Non-pigmented ciliary epithelial cell (primary cell): Measurements from ENCODE around the gene ARHGEF7.
"Not testable (repeated sequence)": the region's sequence is repeated elsewhere in the genome, so short reads cannot be mapped to it uniquely, and the experiment has no call there.

ENCODE experiments used
- DNase-seq: peaks from one replicate; pipeline ENCODE4 v3.0.0-alpha.2; 2010; ENCODE audit warnings: low read depth

The ARHGEF7 gene

GRCh38 chr13:111115061-111115964 lies at the start of gene ARHGEF7:
Gene ARHGEF7 (plus strand): TSS chr13:111115310. CDS start chr13:111115527, 217 bp downstream.
- DNase-seq, result no peak

- DNase-seq, result no peak
These were observed 49.4 kb upstream of the ARHGEF7 start for GRCh38 chr13:111065698-111066097.

GRCh38 chr13:111066544-111066943 lies 48.6 kb upstream of the ARHGEF7 start:
- DNase-seq, result no peak

- no peak for DNase-seq
These were observed 47.1 kb upstream of the ARHGEF7 start for GRCh38 chr13:111068009-111068350.

- not testable (repeated sequence) for DNase-seq
These were observed 44.0 kb upstream of the ARHGEF7 start for GRCh38 chr13:111071120-111071519.

GRCh38 chr13:111071526-111071925 lies 43.6 kb upstream of the ARHGEF7 start:
- not testable (repeated sequence) for DNase-seq

GRCh38 chr13:111074826-111075225 lies 40.3 kb upstream of the ARHGEF7 start:
- DNase-seq, result no peak

- DNase-seq, result no peak
These were observed 38.7 kb upstream of the ARHGEF7 start for GRCh38 chr13:111076155-111077013.

GRCh38 chr13:111079375-111079774 lies 35.7 kb upstream of the ARHGEF7 start:
- DNase-seq, result no peak

GRCh38 chr13:111080642-111081041 lies 34.5 kb upstream of the ARHGEF7 start:
- DNase-seq, result no peak

- DNase-seq, result no peak
These were observed 32.9 kb upstream of the ARHGEF7 start for GRCh38 chr13:111082240-111082639.

- DNase-seq, result not testable (repeated sequence)
These were observed 32.3 kb upstream of the ARHGEF7 start for GRCh38 chr13:111082769-111083168.

GRCh38 chr13:111083693-111084092 lies 31.4 kb upstream of the ARHGEF7 start:
- DNase-seq, result not testable (repeated sequence)

GRCh38 chr13:111090169-111090568 lies 24.9 kb upstream of the ARHGEF7 start:
- DNase-seq, result no peak

GRCh38 chr13:111092685-111093084 lies 22.4 kb upstream of the ARHGEF7 start:
- no peak for DNase-seq

GRCh38 chr13:111093136-111093535 lies 22.0 kb upstream of the ARHGEF7 start:
- DNase-seq, result no peak

- no peak for DNase-seq
These were observed 21.5 kb upstream of the ARHGEF7 start for GRCh38 chr13:111093634-111094033.

- DNase-seq, result no peak
These were observed 19.9 kb upstream of the ARHGEF7 start for GRCh38 chr13:111095031-111095840.

GRCh38 chr13:111095911-111096501 lies 19.1 kb upstream of the ARHGEF7 start:
- no peak for DNase-seq

GRCh38 chr13:111099290-111099689 lies 15.8 kb upstream of the ARHGEF7 start:
- no peak for DNase-seq

- DNase-seq, result no peak
These were observed 5.1 kb upstream of the ARHGEF7 start for GRCh38 chr13:111110054-111110453.
